GM19372 (cell line): ENCODE results near the gene SP140L.
"Not testable (repeated sequence)": the region's sequence is repeated elsewhere in the genome, so short reads cannot be mapped to it uniquely, and the experiment has no call there.

Experiments
- ATAC-seq: cut with Tn5 transposase; IDR thresholded peaks from one replicate; pipeline ENCODE4 v1.9.1; 2021; ENCODE audit warnings: mild to moderate bottlenecking, low read depth, moderate library complexity; ENCODE audit not compliant: unreplicated experiment

Gene SP140L

GRCh38 chr2:230326453-230327417 is at the start of gene SP140L:
Gene SP140L (plus strand): TSS chr2:230327193. CDS start chr2:230327270, 77 bp downstream.
- ATAC-seq = peak; percentile 81

GRCh38 chr2:230282936-230283335 is 44.1 kb upstream of the SP140L start:
- ATAC-seq = no peak

- ATAC-seq = no peak
Measured at GRCh38 chr2:230286048-230286447, 40.9 kb upstream of the SP140L start.

GRCh38 chr2:230289311-230289710 is 37.7 kb upstream of the SP140L start:
- ATAC-seq = not testable (repeated sequence)

DNA sequence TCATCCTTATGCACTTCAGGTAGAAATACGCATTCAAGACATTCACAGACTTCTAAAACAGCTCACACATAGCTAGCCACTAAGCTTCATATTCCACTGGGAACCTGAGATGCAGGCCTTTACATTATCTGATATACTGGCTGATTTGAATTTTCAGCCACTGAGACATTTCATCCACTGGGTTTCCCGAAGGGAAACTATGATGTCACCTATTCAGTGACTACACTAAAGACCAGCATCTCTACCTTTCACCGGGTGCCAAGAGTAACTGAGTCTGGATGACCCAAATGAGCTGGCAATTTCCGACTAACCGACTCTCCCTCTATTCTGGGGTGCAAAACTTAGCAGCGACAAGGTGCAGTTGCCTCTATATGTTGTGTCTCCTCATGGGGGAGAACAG is 31.8 kb upstream of the SP140L start:
- no peak for ATAC-seq

DNA sequence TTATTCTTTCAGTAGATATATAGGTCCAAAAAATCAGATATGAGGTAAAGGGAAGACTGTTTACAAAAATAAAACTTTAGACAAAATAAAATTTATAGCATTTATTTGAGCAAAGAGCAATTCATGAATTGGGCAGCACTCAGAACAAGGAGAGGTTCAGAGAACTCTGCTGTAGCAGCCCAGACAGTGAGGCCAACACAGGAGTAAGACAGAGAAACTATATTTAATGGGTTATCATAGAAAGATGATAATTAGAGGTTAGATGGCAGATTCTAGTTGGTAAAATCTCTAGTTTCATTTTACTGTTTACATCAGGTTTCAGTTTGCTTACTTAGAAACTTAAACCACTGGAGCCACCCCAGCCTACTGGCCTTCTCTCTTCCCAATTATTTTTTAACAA is 30.1 kb upstream of the SP140L start:
- ATAC-seq = no peak

DNA sequence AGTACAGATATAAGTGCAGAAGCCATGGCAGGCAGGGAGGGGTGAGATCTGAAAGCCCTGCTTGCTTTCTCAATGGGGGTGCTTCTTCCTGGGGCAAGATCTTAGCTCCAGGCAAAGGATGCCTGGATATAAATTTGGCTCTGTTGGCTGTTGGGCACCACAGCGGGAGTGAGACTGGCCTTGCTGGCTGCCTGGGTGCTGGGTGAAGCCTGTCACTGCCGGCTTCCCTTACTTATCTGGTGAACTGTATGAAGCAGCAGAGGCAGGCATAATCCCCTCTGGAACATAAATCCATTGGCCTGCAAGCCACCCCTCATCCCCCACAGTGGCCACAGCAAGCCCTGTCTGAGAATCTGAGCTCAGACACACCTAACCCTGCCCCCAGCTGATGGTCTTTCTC is 27.4 kb upstream of the SP140L start:
- ATAC-seq = no peak

DNA sequence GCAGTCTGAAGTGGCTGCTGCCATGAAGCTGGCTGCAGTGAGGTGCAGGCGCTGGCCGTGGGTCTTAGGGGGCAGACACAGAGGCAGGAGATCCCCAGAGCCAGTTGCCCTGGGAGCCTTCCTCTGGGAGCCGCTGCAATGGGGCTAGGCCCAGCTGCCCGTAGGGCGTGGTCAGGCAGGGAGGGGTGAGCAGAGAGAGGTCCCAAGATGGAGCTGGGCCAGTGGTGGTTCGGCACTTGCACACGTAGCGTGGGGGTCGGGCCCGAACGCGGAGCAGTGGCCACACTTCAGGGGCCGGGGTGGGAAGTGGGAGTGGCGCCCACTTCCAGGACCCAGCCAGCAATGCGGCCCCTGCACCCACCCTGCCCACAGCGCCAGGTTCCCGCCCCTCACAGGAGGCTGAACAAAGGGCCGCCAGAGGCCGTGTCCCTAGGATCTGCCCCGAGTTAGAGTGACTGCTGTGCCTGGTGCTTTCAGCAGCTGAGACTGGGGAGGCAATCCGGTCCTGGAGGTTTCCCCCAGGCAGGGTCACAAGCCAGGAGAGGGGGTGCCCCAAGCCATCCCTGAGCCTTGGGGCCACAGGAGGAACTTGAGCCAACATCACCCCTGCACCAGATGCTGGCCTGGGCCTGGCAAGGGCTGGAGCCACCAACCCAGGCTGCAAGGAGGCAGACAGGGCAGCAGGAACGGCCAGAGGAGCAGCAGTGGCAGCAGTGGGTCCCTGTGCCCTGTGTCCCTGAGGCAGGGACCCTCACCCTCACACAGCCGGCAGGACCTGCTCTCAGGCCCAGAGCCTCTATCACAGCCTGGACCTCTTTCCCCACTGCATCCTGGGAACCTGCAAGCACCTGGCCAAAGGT is 21.3 kb upstream of the SP140L start:
- no peak for ATAC-seq

DNA sequence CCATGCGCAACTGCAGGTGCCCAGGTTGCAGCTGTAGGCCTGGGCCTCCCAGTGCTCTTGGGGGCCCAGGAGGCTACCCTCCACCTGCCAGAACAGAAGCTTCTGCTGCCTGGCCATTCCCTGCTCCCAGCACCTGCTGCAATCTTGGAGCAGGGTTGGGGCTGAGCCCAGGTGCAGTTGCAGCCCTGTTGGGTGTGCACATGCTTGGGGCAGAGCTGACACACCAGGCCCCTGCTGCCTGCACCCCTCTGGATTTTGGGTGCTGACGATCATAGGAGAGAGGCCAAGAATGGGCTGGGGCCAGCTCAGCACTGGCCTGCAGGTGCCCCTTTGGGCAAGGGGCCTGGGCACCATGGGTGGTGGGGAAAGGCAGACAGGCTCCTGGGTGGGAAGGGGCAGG is 20.5 kb upstream of the SP140L start:
- no peak for ATAC-seq

- ATAC-seq = no peak
Measured at GRCh38 chr2:230307485-230307884, 19.5 kb upstream of the SP140L start.

GRCh38 chr2:230308402-230309000 is 18.5 kb upstream of the SP140L start:
- ATAC-seq = no peak

GRCh38 chr2:230310792-230311191 is 16.2 kb upstream of the SP140L start:
- ATAC-seq = not testable (repeated sequence)

DNA sequence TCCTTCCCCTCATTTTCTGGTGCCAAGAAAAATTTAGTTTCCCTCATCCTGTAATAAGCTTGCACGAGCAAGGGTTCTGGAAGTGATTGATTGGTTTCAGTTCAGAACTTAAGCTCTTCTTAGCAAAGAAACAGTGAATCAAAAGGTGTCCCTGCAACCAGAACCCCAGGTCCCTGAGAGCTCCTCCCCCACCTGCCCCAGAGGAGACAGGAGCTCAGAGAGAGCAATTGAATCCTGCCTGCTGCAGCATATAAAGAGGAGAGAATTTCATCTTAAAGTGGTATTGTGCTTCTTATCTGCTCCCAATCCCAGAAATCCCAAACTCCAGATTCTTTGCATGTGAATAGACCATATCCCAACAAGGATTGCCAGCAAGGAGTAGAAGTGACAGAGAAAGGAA is 15.4 kb upstream of the SP140L start:
- not testable (repeated sequence) for ATAC-seq

- ATAC-seq = no peak
Measured at GRCh38 chr2:230312638-230313037, 14.4 kb upstream of the SP140L start.

GRCh38 chr2:230317366-230317765 is 9.6 kb upstream of the SP140L start:
- ATAC-seq = no peak

DNA sequence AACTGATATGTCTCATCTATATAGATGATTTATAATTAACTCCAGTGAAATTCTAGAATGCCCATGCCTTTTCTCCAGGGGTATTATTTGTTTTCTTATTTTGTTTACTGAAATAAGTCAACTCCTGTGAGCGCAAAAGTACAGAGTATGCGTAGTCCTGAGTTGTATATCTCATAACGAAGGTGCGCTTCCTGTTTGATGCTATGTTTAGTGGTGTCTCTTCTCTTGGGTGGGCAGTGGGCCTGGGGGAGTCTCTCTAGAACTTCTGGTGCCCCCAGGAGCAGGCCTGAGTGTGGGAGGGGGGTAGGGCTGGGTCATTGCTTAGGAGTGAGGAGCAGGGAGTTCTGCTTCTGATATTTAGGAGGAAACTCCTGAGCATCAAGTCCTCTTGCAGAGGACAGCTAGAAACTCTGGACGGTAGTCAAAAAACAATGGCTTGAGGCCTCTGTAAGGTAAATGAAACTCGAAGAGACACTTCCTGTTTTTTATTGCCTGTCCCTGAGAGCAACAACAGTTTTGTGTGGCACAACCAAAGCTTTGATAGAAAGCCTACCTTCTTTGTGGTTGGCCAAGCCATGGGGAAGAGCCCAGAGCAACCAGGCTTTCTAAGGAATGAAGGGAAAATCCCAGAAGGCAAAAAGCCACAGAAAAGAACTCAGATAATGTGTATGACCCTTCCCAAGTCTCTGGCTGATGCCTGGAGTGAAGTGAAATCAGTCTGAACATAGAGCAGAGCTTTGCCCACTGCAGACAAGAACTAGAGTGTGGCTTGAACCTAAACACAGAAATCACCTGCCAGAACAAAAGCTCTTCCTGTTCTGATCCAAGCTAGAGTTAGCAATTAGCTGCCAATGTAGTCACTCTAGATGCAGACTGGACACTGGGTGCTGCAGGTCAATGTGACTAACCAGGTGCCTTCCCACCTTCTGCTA is 8.5 kb upstream of the SP140L start:
- no peak for ATAC-seq

GRCh38 chr2:230319211-230319862 is 7.7 kb upstream of the SP140L start:
- ATAC-seq = peak; percentile 92

DNA sequence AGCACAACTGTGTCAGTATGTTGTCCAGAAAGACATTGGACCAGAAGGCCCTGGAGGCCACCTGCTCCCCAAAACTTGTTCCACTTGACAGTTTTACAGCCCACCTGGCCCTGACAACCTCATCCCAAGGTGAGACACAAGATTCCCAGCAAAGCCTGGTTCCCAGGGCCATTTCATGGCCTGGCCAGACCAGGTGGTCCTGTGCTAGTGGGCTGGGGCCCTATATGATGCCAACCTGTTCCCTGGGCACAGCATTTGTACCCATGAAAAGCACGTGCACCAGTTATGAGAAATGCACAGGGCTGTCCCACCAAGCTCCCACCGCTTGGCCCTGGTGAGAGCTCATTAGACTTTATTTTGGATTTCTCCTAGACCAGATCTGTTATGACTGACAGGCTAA is 6.0 kb upstream of the SP140L start:
- ATAC-seq = no peak
